ENCODE data around the gene TNS1. TPM values are rescaled to one million over a fixed set of nuclear protein-coding genes. Genes with fewer than 3 reads are reported as not detected.

Gene TNS1
- total RNA-seq, 2 experiments from 2014 or later, result 0.89 to 1.4 TPM

DNA sequence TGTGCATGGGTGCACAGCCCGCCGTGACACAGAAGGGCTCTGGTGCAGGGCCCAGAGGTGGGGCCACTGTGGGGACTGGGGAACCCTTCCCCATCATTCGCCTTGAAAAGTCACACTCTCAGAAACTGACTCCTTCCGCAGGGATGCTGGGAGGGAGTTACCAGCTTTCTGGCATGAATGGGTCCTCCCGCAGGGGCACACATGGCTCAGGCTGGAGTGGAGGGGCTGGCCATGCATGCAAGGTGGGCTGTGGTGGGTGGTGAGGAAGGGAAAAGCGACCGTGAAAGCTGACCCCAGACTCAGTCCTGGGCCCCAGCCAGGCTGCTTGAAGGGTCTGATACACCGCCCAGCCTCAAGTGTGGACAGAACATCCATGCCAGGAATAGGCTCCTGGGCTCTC lies 201.1 kb downstream of the TNS1 start:
- H3K36me3 Mint-ChIP-seq, result no peaks in the 10 kb centered on the region
- H3K27ac Mint-ChIP-seq, result no peak overlapping the region
- H3K4me3 Mint-ChIP-seq, result no peak overlapping the region
- H3K9me3 Mint-ChIP-seq, result no peaks in the 10 kb centered on the region
- no peaks in the 10 kb centered on the region for H3K4me1 Mint-ChIP-seq
- no peaks in the 10 kb centered on the region for H3K27me3 Mint-ChIP-seq
- DNase-seq, result no peak

DNA sequence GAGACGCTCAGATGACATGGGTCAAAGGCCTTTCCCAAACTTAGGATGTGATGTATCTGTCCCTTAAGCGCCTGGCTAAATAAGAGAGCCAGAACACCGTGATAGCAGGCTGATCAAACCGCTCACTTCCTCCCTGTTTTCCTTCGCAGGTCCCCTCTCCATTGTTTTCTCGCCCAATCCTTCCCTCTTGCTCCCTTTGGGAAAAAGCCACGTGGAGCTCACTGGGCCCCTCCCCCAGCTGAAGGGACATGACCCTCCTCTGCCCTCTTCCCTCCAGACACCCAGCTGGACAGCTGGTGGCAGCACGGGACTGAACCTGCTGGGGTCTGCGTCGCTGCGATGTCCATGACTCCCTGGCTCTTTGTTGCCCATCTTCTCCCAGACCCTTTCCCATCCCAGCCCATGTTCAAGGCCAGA lies 201.7 kb downstream of the TNS1 start:
- Mint-ChIP-seq H3K27ac (no peak overlapping the region), H3K9me3 (no peaks in the 10 kb centered on the region), H3K4me1 (no peaks in the 10 kb centered on the region), H3K27me3 (no peaks in the 10 kb centered on the region), H3K4me3 (no peak overlapping the region), H3K36me3 (no peaks in the 10 kb centered on the region)
- DNase-seq, result no peak

DNA sequence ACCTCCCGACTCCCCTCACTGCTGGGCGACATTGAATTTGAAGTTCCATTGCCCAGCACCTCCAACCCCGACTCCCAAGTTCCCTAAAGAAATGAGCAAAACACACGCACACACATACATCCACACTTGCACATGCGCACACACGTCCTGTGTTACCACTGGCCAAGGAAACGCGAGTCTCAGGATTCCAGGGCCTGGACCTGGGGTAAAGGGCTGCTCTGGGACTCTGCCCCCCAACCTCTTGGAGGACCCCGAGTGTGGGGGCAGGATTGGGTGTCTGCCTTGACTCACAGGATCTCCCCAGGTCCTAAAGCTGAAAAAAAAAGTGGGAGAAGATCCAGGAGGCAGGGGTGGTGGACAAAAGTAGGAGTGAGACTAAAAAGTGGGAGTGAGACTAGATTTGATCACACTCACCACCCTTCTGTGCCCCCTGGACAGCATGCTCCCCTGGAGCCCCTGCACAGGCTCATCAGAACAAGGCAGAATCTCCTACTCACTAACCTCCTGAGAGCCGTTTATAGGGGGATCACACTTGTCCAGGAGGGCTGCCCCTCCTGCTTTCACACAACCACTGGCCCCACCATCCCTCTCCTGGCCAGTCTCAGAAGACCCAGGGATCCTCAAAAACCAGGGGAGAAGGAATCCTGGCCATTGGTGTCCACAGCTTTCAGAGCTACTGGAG lies 202.2 kb downstream of the TNS1 start:
- no peaks in the 10 kb centered on the region for H3K9me3 Mint-ChIP-seq
- no peak overlapping the region for H3K4me3 Mint-ChIP-seq
- no peaks in the 10 kb centered on the region for H3K36me3 Mint-ChIP-seq
- H3K4me1 Mint-ChIP-seq, result no peaks in the 10 kb centered on the region
- no peaks in the 10 kb centered on the region for H3K27me3 Mint-ChIP-seq
- H3K27ac Mint-ChIP-seq, result no peak overlapping the region
- no peak for DNase-seq

DNA sequence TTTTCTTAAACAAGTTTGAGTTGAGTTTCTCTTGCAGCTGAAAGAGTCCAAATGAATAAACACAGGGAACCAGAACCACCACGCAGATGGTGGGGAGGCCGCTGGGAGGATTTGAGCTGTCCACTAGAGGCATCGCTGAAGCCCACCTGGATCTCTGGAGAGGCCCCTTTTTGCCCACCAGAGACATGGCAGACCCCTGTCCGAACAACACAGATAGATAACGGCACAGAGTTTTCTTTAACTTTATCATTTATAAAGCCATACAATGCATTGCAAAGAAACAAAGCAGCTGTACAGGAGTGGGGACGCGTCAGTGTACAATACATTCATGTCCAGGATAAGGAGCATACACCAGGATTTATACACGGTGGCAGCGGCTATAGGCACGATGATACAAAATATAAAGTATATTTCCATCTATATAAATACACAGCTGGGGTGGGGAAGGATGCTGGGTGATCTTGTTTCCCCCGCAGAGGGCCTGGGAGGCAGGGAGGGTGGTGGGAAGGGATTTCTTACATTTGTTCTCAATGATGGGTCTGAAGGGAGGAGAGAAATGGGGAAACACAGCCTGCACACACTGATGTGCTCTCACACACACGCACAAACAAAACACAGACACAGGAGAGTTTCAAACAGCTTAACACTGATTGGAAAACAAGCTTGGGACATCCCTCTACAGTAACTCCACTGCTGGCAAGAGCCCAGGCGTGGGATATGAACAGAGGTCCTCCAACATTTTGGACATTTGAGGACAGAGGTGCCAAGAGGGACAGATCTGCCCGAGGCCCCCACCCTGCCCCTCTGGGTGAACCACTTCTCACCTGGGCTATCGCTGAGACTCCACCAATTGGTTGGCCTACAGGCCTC lies 203.0 kb downstream of the TNS1 start:
- Mint-ChIP-seq H3K27me3 (no peaks in the 10 kb centered on the region), H3K4me3 (no peak overlapping the region), H3K9me3 (no peaks in the 10 kb centered on the region), H3K4me1 (no peaks in the 10 kb centered on the region), H3K27ac (no peak overlapping the region), H3K36me3 (no peaks in the 10 kb centered on the region)
- no peak for DNase-seq

DNA sequence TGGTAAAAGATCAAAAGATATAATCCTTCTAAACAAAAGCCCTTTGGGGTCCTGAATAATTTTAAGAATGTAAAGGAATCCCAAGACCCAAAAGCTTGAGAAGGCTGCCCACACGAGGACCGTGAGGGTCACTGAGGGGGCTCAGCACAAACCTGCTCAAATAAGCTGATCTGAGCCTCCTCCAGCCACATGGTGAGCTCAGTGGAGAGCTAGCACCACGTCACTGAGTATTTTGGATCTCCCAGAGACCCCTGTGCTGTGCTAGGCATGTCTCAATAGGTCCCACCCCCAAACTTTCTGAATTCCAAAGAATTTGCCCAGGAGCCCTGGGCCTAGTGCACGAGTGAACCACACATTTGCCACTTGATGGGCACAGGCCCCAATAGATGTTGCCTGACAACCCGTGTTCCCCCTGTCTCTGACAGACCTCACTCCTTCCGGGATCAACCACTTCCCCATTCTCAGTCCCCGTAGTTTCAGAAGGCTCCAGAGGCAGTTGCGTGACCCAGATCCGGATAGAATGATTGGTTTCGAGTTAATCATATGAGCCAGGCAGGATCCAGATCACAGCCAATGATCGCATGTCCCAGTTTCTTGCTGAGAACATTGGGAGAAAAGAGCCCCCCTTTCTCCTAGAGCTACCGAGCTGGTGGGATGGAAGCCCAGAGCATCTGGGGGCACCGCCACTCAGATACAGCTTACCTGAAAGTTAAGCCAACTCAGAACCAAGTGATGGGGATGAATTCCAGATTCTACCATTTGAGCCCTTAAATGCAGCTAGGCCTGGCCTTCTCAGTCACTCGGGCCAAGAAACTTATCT lies 203.8 kb downstream of the TNS1 start:
- Mint-ChIP-seq H3K4me3 (no peak overlapping the region), H3K4me1 (no peaks in the 10 kb centered on the region), H3K9me3 (no peaks in the 10 kb centered on the region), H3K27me3 (no peaks in the 10 kb centered on the region), H3K27ac (no peak overlapping the region), H3K36me3 (no peaks in the 10 kb centered on the region)
- no peak for DNase-seq

DNA sequence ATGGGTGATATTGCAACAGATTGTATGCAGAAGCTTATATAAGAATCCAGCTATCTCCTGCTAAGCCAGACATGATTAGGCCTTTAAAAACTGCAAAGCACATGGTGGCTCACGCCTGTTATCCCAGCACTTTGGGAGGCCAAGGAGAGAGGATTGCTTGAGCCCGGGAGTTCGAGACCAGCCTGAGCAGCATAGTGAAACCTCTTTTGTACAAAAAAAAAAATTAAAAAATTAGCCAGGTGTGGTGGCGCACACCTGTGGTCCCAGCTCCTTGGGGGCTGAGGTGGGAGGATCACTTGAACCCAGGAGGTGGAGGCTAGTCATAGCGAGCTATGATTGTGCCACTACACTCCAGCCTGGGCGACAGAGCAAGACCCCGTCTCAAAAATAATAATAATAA lies 204.6 kb downstream of the TNS1 start:
- H3K27me3 Mint-ChIP-seq, result no peaks in the 10 kb centered on the region
- H3K36me3 Mint-ChIP-seq, result no peaks in the 10 kb centered on the region
- H3K4me3 Mint-ChIP-seq, result no peak overlapping the region
- no peaks in the 10 kb centered on the region for H3K9me3 Mint-ChIP-seq
- no peaks in the 10 kb centered on the region for H3K4me1 Mint-ChIP-seq
- H3K27ac Mint-ChIP-seq, result no peak overlapping the region
- no peak for DNase-seq

DNA sequence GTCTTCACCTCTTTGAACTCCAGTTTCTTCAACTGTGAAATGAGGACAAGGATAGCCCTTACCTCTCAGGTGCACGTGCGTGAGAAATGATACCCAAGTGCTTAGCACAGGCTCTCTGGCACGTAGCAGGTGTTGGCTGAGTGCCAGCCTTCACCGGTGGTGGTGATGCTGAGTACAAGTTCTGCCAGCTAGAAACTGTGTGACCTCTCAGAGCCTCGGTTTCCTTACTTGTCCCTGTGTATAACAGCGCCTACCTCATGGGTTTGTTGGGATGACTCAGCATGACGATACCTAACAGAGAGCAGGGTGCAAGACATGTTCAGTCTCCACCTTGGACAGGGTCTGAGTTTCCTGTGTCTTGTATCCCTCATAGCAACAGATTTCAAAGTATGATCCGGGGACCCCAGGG lies 205.1 kb downstream of the TNS1 start:
- no peak for DNase-seq
- Mint-ChIP-seq H3K27ac (no peak overlapping the region), H3K4me3 (no peak overlapping the region), H3K36me3 (no peaks in the 10 kb centered on the region), H3K27me3 (no peaks in the 10 kb centered on the region), H3K4me1 (no peaks in the 10 kb centered on the region), H3K9me3 (no peaks in the 10 kb centered on the region)

DNA sequence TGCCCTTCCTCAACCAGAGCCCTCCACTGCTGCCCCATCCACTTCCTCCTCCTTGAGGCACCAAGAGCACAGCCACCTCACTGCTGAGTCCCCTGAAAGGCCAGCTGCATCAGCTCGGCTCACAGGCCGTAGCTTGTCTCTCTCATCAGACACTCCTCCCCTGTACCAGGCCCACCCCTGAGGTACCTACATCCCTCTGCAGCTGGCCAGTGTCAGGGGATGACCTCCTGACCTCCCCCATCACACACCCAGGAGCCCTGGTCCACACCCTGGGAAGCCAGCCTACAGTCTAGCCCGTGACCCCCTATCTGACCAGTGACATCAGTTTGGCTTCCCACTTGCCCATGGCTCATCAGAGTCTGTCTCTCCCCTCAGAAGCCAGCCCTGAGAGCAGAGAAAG lies 205.6 kb downstream of the TNS1 start:
- Mint-ChIP-seq H3K27me3 (no peaks in the 10 kb centered on the region), H3K27ac (no peak overlapping the region), H3K4me3 (no peak overlapping the region), H3K4me1 (no peaks in the 10 kb centered on the region), H3K9me3 (no peaks in the 10 kb centered on the region), H3K36me3 (no peaks in the 10 kb centered on the region)
- DNase-seq, result no peak

DNA sequence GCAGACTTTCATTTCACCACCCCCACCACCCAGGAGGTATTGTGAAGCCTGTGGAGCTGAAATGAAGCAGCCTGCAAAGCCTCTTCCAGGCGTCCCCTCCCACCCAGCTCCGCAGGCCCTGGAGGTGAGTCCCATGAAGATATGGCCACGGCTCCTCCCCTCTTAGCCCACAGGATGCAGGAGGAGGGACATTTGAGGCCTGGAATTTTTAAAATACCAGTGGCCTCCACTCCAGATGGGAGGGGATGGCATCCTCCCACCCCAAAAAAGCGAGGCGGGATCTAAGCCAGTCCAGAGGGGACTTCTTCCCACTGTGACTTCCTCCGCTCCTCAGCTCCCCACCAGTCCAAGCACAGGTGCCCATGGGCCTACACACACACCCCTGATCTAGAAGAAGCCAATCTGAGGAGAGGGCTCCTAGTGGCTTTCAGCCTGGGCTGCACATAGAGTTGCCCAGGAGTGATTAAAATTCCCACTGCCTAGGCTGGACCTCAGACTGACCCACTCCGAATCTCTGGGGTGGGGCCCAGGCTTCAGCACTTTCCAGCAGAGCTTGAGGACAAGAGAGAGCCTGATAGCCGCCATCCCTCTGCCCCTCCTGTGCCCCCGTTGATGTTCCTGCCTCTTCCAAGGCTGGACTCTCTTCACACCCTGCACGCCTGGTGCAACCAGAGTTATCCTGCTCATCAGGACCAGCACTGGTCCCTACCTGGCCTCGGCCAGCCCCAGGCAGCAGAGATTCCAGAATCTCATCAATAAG lies 206.9 kb downstream of the TNS1 start:
- Mint-ChIP-seq H3K36me3 (no peaks in the 10 kb centered on the region), H3K4me3 (no peak overlapping the region), H3K27ac (no peak overlapping the region), H3K9me3 (no peaks in the 10 kb centered on the region), H3K27me3 (no peaks in the 10 kb centered on the region), H3K4me1 (no peaks in the 10 kb centered on the region)
- no peak for DNase-seq

DNA sequence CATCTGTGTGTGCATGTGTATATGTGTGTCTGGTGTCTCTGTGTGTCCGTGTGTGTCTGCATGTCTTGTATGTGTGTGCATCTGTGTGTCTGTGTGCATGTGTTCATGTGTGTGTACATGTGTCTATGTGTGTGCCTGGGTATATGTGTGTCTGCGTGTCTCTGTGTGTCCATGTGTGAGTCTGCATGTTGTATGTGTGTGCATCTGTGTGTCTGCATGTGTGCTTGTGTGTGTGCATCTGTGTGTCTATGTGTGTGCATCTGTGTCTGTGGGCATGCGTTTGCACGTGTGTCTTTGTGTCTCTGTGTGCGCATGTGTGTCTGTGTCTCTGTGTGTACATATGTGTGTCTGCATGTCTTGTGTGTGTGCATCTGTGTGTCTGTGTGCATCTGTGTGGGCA lies 207.7 kb downstream of the TNS1 start:
- DNase-seq, result no peak
- H3K4me1 Mint-ChIP-seq, result peaks cover 2% of the 10 kb centered on the region
- H3K4me3 Mint-ChIP-seq, result no peak overlapping the region
- H3K27ac Mint-ChIP-seq, result no peak overlapping the region
- H3K27me3 Mint-ChIP-seq, result no peaks in the 10 kb centered on the region
- no peaks in the 10 kb centered on the region for H3K36me3 Mint-ChIP-seq
- no peaks in the 10 kb centered on the region for H3K9me3 Mint-ChIP-seq

DNA sequence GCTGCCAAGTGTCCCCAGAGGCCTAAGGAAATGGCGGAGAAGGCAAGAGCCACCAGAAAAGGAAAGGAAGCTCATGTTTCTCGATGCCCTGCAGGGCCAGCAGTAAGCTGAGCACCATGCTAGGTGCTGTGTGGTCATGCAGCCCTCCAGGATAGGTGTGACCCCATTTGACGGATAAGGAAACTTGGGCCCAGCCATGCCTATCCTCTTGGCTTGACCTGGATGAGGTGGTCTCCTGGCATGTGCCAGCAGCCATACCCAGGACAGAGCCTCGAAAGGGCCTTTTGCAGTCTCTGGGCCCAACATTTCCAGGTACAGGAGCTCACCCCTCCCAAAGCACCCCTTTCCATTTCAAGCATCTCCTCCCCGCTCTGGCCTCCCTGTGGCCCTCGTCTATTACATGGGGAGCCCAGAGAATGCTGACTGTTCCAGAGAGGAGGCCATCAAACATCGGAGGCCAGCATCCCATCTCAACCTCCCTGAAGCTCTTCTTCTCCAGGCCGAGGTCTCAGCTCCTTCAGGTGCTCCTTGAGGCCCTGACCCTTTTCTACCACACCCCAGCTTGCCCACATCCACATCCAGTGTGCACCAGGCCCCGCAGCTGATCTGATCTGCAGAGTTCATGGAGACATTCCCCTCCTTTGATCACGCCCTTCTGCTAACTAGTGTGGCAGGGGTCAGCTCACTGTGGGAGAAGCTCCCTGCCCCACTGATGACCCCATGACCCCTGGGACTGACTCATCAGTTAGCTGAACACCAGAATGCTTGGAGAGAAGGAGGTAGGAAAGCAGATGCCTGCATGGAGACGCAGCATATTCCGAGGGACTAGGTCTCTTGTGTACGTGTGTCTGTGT lies 208.4 kb downstream of the TNS1 start:
- H3K27ac Mint-ChIP-seq, result no peak overlapping the region
- H3K4me3 Mint-ChIP-seq, result no peak overlapping the region
- H3K9me3 Mint-ChIP-seq, result no peaks in the 10 kb centered on the region
- peaks cover 2% of the 10 kb centered on the region for H3K4me1 Mint-ChIP-seq
- no peak for DNase-seq
- no peaks in the 10 kb centered on the region for H3K27me3 Mint-ChIP-seq
- no peaks in the 10 kb centered on the region for H3K36me3 Mint-ChIP-seq

DNA sequence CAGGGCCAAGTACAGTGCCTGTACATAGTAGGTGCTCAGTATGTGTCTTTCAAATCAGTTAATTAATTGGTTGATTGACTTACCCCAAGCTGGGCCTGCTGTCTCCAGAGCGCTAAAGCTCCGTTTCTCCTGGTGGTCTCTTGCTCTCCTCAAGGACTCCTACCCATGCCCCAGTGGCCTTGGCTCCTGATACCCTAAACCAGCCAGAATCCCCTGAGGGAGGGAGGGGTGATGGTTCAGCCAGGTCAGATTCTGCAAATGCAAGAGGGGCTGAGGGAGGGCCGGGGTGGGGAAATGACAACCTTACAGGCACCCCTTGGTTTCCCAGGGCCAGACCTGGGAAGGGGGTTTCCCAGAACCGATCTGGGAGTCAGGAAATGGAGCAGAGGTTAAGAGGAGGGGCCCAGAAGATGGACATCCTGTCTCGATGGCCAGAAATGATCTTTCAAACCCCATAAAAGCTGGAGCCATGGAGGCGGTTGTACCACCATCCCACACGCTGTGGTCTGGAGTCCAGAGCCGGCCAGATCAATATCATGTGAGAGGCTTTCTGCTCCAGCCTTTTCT lies 209.1 kb downstream of the TNS1 start:
- Mint-ChIP-seq H3K9me3 (no peaks in the 10 kb centered on the region), H3K36me3 (no peaks in the 10 kb centered on the region), H3K4me1 (peaks cover 2% of the 10 kb centered on the region), H3K27ac (no peak overlapping the region), H3K27me3 (no peaks in the 10 kb centered on the region), H3K4me3 (no peak overlapping the region)
- no peak for DNase-seq

DNA sequence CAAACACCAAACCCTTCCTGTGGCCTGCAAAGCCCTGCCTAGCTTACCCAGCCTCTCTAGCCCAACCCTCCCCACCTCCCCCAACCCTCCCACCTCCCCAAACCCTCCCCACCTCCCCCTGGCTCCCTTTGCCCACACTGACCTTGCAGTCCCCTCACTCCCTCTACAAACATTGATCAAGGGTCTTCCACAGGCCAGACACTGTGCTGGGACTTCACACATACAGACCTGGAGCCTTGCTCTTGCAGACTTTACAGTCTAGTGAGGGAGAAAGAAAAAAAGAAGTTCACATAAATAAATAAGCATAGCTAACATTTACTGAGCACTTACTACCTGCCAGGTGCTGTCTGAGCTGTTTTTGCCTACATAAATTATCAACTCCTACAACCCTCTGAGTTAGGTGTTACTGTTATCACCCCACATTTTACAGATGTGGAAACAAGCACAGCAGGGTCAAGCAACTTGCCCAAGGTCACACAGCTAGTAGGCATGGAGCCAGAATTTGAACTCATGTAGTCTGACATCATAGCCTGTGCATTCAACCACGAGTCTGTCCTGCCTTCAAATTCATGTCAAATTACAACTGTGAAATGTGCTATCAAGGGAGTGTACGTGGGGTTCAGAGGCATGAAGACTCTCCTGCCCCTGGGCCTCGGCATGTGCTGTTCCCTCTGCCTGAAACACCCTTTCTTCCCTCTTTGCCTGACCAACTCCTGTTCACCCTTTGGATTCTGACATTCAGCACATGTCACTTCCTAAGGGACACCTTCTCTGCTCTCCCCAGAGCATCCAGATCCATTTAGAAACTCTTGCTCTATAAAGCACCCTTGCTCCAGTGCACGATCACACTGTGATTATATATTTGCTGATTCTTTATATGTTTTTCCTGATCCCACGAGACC lies 209.9 kb downstream of the TNS1 start:
- no peak overlapping the region for H3K4me3 Mint-ChIP-seq
- no peaks in the 10 kb centered on the region for H3K9me3 Mint-ChIP-seq

More for the DNA sequence above, 209.9 kb downstream of the TNS1 start:
- DNase-seq, result no peak
- Mint-ChIP-seq H3K27me3 (no peaks in the 10 kb centered on the region), H3K27ac (no peak overlapping the region), H3K4me1 (peaks cover 2% of the 10 kb centered on the region), H3K36me3 (no peaks in the 10 kb centered on the region)
